DND-41 (cell line): Measurements from ENCODE around the gene HS3ST5.

Experiments used
- ATAC-seq: fragments of 200-7000 bp; cut with Tn5 transposase; 3 replicates; pipeline ENCODE4 v1.9.1; 2021; ENCODE audit warnings: low read depth; ENCODE audit not compliant: insufficient read depth
- DNase-seq: peaks from one replicate; pipeline ENCODE4 v3.0.0-alpha.2; 2020
- H2AFZ ChIP-seq: 2 replicates; pipeline ENCODE4 v1.6.0; 2012; ENCODE audit warnings: low read depth, low read length
- H3K27ac ChIP-seq: 2 replicates; pipeline ENCODE4 v1.5.1; 2012; ENCODE audit warnings: low read length, inconsistent platforms
- H3K27me3 ChIP-seq: fragments of 200-600 bp; sonication (generic); 2 replicates; pipeline ENCODE4 v1.6.0; 2012; ENCODE audit warnings: low read length, mild to moderate bottlenecking, inconsistent platforms; ENCODE audit not compliant: insufficient read depth, poor library complexity
- H3K36me3 ChIP-seq: 2 replicates; pipeline ENCODE4 v1.5.1; 2012; ENCODE audit warnings: low read length, inconsistent platforms; ENCODE audit not compliant: insufficient read depth
- H3K4me1 ChIP-seq: 2 replicates; pipeline ENCODE4 v1.5.1; 2012; ENCODE audit warnings: mild to moderate bottlenecking, low read length; ENCODE audit not compliant: insufficient read depth
- H3K4me2 ChIP-seq: 2 replicates; pipeline ENCODE4 v1.6.0; 2012; ENCODE audit warnings: mild to moderate bottlenecking, moderate library complexity, low read length, inconsistent platforms; ENCODE audit not compliant: insufficient read depth
- H3K4me3 ChIP-seq, 2 experiments: fragments of 200-600 bp in 1 of 2; shearing (Covaris generic) in 1 of 2; 2 replicates each; pipeline ENCODE4 v1.5.1; 2012 to 2016; ENCODE audit warnings: inconsistent platforms in 2 of 2, low read length in 2 of 2, mild to moderate bottlenecking in 2 of 2, low read depth in 1 of 2, moderate library complexity in 1 of 2
- H3K79me2 ChIP-seq: 2 replicates; pipeline ENCODE4 v1.6.0; 2012; ENCODE audit warnings: low read length, inconsistent platforms; ENCODE audit not compliant: insufficient read depth
- H3K9ac ChIP-seq: 2 replicates; pipeline ENCODE4 v1.6.0; 2012; ENCODE audit warnings: low read depth, mild to moderate bottlenecking, inconsistent platforms, low read length, moderate library complexity
- H3K9me3 ChIP-seq: 2 replicates; pipeline ENCODE4 v1.5.1; 2012; ENCODE audit warnings: low read length, moderate library complexity, mild to moderate bottlenecking, inconsistent platforms; ENCODE audit not compliant: insufficient read depth, severe bottlenecking
- H4K20me1 ChIP-seq: 2 replicates; pipeline ENCODE4 v1.6.0; 2012; ENCODE audit warnings: low read length; ENCODE audit not compliant: insufficient read depth
- CTCF ChIP-seq: IDR thresholded peaks from 2 replicates; pipeline ENCODE4 v1.5.1; 2012; ENCODE audit warnings: borderline replicate concordance, low read length, moderate library complexity, mild to moderate bottlenecking; ENCODE audit not compliant: poor library complexity, severe bottlenecking; ENCODE audit errors: extremely low read depth
- EZH2 ChIP-seq: IDR thresholded peaks from 3 replicates; pipeline ENCODE4 v1.6.1; 2012; ENCODE audit warnings: borderline replicate concordance, low read depth, mild to moderate bottlenecking, moderate library complexity, low read length, inconsistent platforms; ENCODE audit not compliant: severe bottlenecking

The HS3ST5 gene

GRCh38 chr6:114162691-114163347 is 180.0 kb downstream of the HS3ST5 start:
- H3K4me2 ChIP-seq, result no peak overlapping the region

GRCh38 chr6:114160881-114161280 is 181.9 kb downstream of the HS3ST5 start:
- Histone ChIP-seq H3K9me3 (no peaks in the 10 kb centered on the region), H4K20me1 (no peaks in the 10 kb centered on the region), H3K36me3 (no peaks in the 10 kb centered on the region), H3K27ac (no peak overlapping the region), H3K4me3 (no peak overlapping the region), H3K27me3 (no peaks in the 10 kb centered on the region), H2AFZ (no peak overlapping the region), H3K9ac (no peak overlapping the region), H3K79me2 (no peaks in the 10 kb centered on the region), H3K4me2 (no peak overlapping the region), H3K4me1 (no peaks in the 10 kb centered on the region)
- no peak for DNase-seq
- no peak for ATAC-seq
- TF ChIP-seq CTCF, result no peak
- no peak for TF ChIP-seq EZH2

More at GRCh38 chr6:114162691-114163347, 180.0 kb downstream of the HS3ST5 start:
- ATAC-seq (no peak), DNase-seq (no peak)
- H3K4me3 ChIP-seq, result no peak overlapping the region
- no peak overlapping the region for H3K9ac ChIP-seq
- H3K27ac ChIP-seq, result no peak overlapping the region
- H3K9me3 ChIP-seq, result no peaks in the 10 kb centered on the region
- no peaks in the 10 kb centered on the region for H3K79me2 ChIP-seq
- no peaks in the 10 kb centered on the region for H3K36me3 ChIP-seq
- H3K27me3 ChIP-seq, result no peaks in the 10 kb centered on the region
- no peaks in the 10 kb centered on the region for H3K4me1 ChIP-seq
- no peaks in the 10 kb centered on the region for H4K20me1 ChIP-seq
- H2AFZ ChIP-seq, result no peak overlapping the region
- TF ChIP-seq EZH2 (no peak), CTCF (no peak)

GRCh38 chr6:114159727-114160126 is 183.1 kb downstream of the HS3ST5 start:
- no peak for TF ChIP-seq EZH2
- Histone ChIP-seq H3K27ac (no peak overlapping the region), H3K4me2 (no peak overlapping the region), H3K4me3 (no peak overlapping the region), H3K36me3 (no peaks in the 10 kb centered on the region), H3K9me3 (no peaks in the 10 kb centered on the region), H3K27me3 (no peaks in the 10 kb centered on the region), H3K9ac (no peak overlapping the region), H3K79me2 (no peaks in the 10 kb centered on the region), H4K20me1 (no peaks in the 10 kb centered on the region), H3K4me1 (no peaks in the 10 kb centered on the region), H2AFZ (no peak overlapping the region)
- no peak for DNase-seq
- ATAC-seq, result no peak

GRCh38 chr6:114158838-114159694 is 183.8 kb downstream of the HS3ST5 start:
- no peaks in the 10 kb centered on the region for H3K9me3 ChIP-seq

More at GRCh38 chr6:114158838-114159694, 183.8 kb downstream of the HS3ST5 start:
- H3K36me3 ChIP-seq, result no peaks in the 10 kb centered on the region
- no peaks in the 10 kb centered on the region for H3K27me3 ChIP-seq
- no peak overlapping the region for H3K9ac ChIP-seq
- no peaks in the 10 kb centered on the region for H3K79me2 ChIP-seq
- no peak for DNase-seq
- no peaks in the 10 kb centered on the region for H3K4me1 ChIP-seq
- H3K4me3 ChIP-seq, result no peak overlapping the region
- TF ChIP-seq EZH2 (no peak), CTCF (no peak)
- H2AFZ ChIP-seq, result no peak overlapping the region
- no peaks in the 10 kb centered on the region for H4K20me1 ChIP-seq
- no peak for ATAC-seq
- H3K27ac ChIP-seq, result no peak overlapping the region
- H3K4me2 ChIP-seq, result no peak overlapping the region
